Progenitor cell of endocrine pancreas (in vitro differentiated cells): ENCODE measurements around the gene RIMKLA. TPM values are rescaled to one million over a fixed set of nuclear protein-coding genes. Genes with fewer than 3 reads are reported as not detected.

ENCODE experiments used
- DNase-seq: peaks from one replicate; pipeline ENCODE4 v3.0.0; 2021; ENCODE audit warnings: low spot score; ENCODE audit not compliant: unreplicated experiment
- H3K27ac Mint-ChIP-seq: 2 replicates; pipeline ENCODE4 v1.8.0; 2021; ENCODE audit warnings: mild to moderate bottlenecking, moderate library complexity, mixed read lengths
- H3K27me3 Mint-ChIP-seq: 2 replicates; pipeline ENCODE4 v1.8.0; 2021; ENCODE audit warnings: mixed read lengths
- H3K36me3 Mint-ChIP-seq: 2 replicates; pipeline ENCODE4 v1.8.0; 2022; ENCODE audit warnings: mixed read lengths; ENCODE audit not compliant: insufficient read depth
- H3K4me1 Mint-ChIP-seq: 2 replicates; pipeline ENCODE4 v1.8.0; 2021; ENCODE audit warnings: low read depth, mixed read lengths
- H3K4me3 Mint-ChIP-seq: 2 replicates; pipeline ENCODE4 v1.8.0; 2021; ENCODE audit warnings: low read depth, mild to moderate bottlenecking, moderate library complexity, mixed read lengths
- H3K9me3 Mint-ChIP-seq: 2 replicates; pipeline ENCODE4 v1.8.0; 2021; ENCODE audit warnings: low read depth, mixed read lengths
- CTCF ChIP-seq: fragments of 200-600 bp; sonication (generic); IDR thresholded peaks from one replicate; pipeline ENCODE4 v1.5.0; 2021; ENCODE audit warnings: antibody characterized with exemption, mild to moderate bottlenecking; ENCODE audit not compliant: unreplicated experiment
- total RNA-seq: library from RNA; stranded (reverse); gene quantifications from 2 replicates; pipeline ENCODE4 v1.2.1, GENCODE V29; 2021

RIMKLA gene
- total RNA-seq, 1 donor from 2014 or later = 3.9 TPM

DNA sequence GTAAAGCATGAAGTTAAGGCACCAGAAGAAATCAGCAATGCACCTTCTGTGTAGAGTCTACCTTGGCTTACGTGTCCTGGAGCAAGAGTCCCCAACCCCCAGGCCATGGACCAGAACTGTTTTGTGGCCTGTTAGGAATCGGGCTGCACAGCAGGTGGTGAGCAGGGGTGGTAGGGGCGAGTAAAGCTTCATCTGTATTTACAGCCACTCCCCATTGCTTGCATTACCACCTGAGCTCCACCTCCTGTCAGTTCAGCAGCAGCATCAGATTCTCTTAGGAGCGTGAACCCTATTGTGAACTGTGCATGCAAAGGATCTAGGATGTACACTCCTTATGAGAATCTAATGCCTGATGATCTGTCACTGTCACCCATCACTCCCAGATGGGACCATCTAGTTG lies 53.7 kb downstream of the RIMKLA start:
- H3K27me3 Mint-ChIP-seq = no peaks in the 10 kb centered on the region
- no peak for TF ChIP-seq CTCF

DNA sequence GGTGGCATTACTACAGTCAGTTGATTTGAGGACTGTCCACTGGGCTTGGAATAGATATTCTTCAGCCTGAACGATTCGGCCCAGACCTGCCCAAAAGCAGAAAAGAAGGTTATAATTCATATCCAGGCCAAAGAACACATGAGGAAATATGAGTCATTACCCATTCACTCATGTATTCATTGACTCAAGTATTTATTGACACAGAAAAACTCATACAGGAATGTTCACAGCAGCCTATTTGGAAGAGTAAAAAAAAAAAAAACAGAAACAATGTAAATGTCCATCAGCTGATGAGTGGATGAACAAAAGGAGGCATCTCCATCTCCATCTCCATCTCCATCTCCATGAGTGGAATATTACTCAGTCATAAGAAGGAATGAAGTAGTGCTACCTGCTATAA lies 59.3 kb downstream of the RIMKLA start:
- Mint-ChIP-seq H3K27me3 (no peaks in the 10 kb centered on the region), H3K4me1 (no peaks in the 10 kb centered on the region), H3K9me3 (no peaks in the 10 kb centered on the region), H3K27ac (no peak overlapping the region), H3K36me3 (no peaks in the 10 kb centered on the region), H3K4me3 (no peak overlapping the region)
- no peak for DNase-seq
- TF ChIP-seq CTCF = no peak

More for the DNA sequence above, 53.7 kb downstream of the RIMKLA start:
- Mint-ChIP-seq H3K4me1 (peaks cover 11% of the 10 kb centered on the region), H3K4me3 (no peak overlapping the region), H3K9me3 (no peaks in the 10 kb centered on the region), H3K36me3 (no peaks in the 10 kb centered on the region), H3K27ac (no peak overlapping the region)
- no peak for DNase-seq

GRCh38 chr1:42442662-42443061 lies 62.1 kb downstream of the RIMKLA start:
- no peaks in the 10 kb centered on the region for H3K27me3 Mint-ChIP-seq
- H3K27ac Mint-ChIP-seq = no peak overlapping the region
- DNase-seq = no peak
- H3K36me3 Mint-ChIP-seq = no peaks in the 10 kb centered on the region
- H3K4me3 Mint-ChIP-seq = no peak overlapping the region
- H3K4me1 Mint-ChIP-seq = no peaks in the 10 kb centered on the region
- no peak for TF ChIP-seq CTCF
- H3K9me3 Mint-ChIP-seq = no peaks in the 10 kb centered on the region

DNA sequence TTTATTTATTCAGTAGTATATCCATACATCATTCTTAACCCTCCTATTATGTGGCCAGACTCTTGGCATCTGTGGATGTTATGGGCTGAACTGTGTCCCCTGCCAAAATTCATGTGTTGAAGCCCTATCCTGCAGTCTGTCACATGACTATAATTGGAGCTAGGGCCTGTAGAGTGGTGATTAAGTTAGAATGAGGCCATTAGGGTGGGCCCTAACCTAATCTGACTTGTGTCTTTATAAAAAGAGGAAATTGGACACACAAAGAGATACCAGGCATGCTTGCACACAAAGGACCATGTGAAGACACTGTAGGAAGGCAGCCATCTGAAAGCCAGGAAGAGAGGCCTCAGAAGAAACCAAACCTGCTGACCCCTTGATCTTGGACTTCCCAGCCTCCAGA lies 68.7 kb downstream of the RIMKLA start:
- Mint-ChIP-seq H3K36me3 (no peaks in the 10 kb centered on the region), H3K27ac (no peak overlapping the region), H3K9me3 (no peaks in the 10 kb centered on the region), H3K27me3 (no peaks in the 10 kb centered on the region), H3K4me1 (no peaks in the 10 kb centered on the region), H3K4me3 (no peak overlapping the region)
- no peak for DNase-seq
- TF ChIP-seq CTCF = no peak

GRCh38 chr1:42450061-42450460 lies 69.5 kb downstream of the RIMKLA start:
- Mint-ChIP-seq H3K27ac (no peak overlapping the region), H3K9me3 (no peaks in the 10 kb centered on the region), H3K4me3 (no peak overlapping the region), H3K36me3 (no peaks in the 10 kb centered on the region), H3K27me3 (no peaks in the 10 kb centered on the region), H3K4me1 (no peaks in the 10 kb centered on the region)
- no peak for TF ChIP-seq CTCF
- DNase-seq = no peak
